NCI-H1417 (cell line): ENCODE data around the gene EIF3L.
A peak's percentile ranks its signal among the peaks of the same experiment; 100 is the strongest.
"Not testable (repeated sequence)": the region's sequence is repeated elsewhere in the genome, so short reads cannot be mapped to it uniquely, and the experiment has no call there.

Experiments
- DNase-seq, 3 experiments: peaks; one replicate each; lab custom pipeline; 2025; lab: John Stamatoyannopoulos, UW

EIF3L gene

DNA sequence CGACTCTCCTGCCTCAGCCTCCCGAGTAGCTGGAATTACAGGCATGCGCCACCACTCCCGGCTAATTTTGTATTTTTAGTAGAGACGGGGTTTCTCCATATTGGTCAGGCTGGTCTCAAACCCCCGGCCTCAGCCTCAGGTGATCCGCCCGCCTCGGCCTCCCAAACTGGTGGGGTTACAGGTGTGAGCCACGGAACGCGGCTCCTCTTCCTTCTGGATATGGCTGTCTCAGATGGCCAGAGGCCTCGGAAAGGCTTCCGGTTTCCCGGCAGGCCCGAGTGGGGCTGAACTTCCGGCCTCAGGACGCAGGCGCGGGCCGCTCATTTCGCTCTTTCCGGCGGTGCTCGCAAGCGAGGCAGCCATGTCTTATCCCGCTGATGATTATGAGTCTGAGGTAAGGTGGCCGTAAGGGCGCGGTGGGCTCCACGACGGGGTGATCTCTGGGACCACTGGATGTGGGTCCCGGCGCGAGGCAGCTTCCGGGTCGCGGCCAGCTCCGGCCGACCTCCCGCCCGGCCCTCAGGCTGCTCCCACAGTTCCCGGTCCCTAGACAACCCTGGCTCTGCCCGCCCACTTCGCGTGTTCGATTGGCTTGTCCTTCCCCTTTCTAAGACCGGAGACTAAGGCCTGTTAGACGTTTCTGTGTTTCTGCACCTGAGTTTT is at the start of gene EIF3L:
Gene EIF3L (plus strand): TSS at position 331 of the 663 bp plus-strand sequence. CDS start 31 bp downstream, at position 362.
- peak; percentile 76 to 84 (median 77) for DNase-seq

- DNase-seq, result not testable (repeated sequence)
These were observed 49.2 kb upstream of the EIF3L start for GRCh38 chr22:37799979-37800378.

GRCh38 chr22:37801946-37802309 is 47.3 kb upstream of the EIF3L start:
- peak in 2 of 3 experiments; percentile 17 to 60 for DNase-seq

DNA sequence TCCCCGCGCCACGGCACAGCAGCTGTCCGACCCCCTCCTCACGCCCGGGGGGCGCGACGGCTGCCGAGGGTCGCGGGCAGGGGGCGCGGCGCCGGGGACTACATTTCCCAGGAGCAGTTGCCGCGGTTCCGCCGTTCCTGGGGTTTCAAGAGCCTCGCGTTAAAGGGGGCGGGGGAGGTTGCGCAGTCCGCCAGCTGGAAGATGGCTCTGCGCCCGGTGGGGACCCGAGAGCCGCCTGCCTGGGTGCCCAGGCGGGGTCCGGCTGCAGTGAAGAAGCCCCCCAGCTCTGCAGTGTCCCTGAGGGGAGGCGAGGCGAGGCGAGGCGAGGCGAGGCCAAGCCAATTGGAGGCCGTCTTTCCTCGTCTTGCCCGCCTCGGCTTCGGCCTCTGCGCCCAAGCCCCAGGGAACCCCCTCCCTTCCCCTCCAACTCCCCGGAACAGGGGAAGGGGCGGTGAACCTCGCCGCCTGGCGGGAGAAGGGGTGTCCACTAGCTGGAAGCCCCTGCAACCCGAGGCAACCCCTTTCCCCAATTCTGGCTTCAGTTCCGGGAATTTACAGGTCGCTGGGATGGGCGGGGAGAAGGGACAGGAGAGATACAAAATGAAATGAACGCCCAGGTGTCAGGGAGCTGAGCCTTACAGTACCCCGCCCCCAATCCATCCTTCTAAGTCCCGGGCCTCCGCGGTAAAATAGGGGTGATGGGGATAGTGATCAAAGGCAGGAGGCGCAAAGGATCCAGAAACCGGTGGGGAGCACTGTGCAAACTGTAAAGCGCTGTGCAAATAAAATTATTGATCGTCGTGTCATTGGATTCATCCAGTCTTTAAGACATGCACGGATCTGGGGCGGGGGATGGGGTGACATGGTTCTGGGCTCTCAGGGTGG is 46.7 kb upstream of the EIF3L start:
- peak; percentile 30 to 72 (median 65) for DNase-seq

DNA sequence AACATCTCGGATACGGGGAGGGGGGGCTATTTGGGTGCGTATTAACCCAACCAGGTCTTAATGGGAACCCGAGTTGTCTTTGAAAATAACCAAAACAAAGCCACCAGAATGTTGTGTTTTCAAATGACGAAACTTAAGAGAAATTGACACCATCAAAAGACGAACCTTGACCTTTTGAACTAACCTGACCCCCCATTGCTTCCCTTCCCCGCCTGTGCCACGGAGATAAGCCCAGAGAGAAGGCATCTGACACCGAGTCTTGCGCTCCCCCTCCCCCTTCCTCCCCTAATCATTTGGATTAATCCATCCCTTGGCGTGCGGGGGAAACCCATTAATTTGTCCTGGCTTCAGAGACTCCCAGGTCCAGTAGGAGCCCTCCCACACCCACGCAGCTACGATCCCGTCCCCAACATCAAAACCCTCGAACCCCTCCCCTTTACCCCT is 46.0 kb upstream of the EIF3L start:
- no peak for DNase-seq

DNA sequence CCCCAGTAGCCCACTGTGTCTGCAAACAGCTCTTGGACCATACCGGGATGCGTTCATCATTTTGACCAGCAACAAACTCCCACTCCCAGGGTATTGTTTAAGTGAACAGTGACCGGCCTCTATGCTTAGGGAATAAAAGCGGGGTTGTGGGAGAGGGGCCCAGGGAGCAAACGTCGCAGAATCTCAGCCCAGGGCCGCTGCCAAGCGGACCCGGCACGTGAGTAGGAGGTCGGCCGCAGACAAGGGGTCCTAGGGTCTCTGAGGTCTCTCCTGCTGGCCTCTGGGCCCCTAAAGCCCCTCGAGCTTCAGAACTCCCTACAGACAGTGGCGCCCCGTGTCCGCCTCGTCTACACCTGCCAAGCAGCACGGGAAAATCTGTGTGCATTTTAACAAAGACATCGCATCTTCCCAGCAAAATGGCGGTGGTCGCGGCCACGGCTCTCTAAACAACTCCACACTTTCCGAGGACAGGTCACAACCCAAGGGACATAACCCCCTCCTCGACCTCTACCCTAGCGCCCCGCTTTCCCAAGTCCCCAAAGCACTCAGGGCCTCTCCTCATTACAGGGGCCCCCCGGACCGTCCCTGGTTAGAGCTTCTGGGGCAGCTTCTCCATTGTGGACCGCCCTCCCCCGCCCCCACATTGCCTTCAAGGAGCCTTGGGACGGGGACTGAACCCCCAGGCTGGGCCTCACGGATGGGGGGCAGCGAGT is 45.4 kb upstream of the EIF3L start:
- DNase-seq, result no peak

- no peak for DNase-seq
These were observed 44.8 kb upstream of the EIF3L start for GRCh38 chr22:37804352-37804880.

DNA sequence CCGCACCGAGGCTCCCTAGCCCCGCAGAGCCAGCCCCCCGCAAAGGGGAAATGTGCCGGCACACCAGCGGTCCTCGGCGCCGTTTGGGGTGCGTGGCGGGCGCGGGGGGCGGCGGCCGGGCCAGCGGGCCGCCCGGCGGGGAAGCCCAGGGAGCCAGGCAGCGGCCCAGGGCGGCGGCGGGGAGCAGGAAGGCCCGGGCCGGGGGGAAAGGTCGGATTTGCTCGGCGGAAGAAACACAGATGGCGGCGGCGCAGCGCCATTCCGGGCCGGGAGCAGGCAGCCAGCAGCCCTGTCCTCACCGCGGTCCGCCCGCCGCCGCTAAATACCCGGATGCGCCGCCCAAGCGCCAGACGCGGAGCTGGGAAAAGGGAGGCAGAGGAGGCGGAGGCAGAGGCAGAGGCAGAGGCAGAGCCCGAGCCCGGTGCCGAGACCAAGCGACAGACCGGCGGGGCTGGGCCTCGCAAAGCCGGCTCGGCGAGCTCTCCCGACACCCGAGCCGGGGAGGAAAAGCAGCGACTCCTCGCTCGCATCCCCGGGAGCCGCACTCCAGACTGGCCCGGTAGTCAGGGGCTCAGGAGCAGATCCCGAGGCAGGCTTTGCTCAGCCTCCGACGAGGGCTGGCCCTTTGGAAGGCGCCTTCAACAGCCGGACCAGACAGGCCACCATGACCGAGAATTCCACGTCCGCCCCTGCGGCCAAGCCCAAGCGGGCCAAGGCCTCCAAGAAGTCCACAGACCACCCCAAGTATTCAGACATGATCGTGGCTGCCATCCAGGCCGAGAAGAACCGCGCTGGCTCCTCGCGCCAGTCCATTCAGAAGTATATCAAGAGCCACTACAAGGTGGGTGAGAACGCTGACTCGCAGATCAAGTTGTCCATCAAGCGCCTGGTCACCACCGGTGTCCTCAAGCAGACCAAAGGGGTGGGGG is 44.1 kb upstream of the EIF3L start:
- DNase-seq, result peak; percentile 62 to 75 (median 73)

GRCh38 chr22:37805810-37806277 is 43.4 kb upstream of the EIF3L start:
- no peak for DNase-seq

- no peak for DNase-seq
These were observed 42.5 kb upstream of the EIF3L start for GRCh38 chr22:37806409-37807333.

GRCh38 chr22:37807410-37808293 is 41.6 kb upstream of the EIF3L start, which contains the start of gene GCAT:
TSS of gene GCAT (plus strand) at chr22:37807934. CDS start at chr22:37807968, 34 bp downstream.
- peak; percentile 89 to 92 (median 90) for DNase-seq

GRCh38 chr22:37808294-37808657 is 40.9 kb upstream of the EIF3L start:
- DNase-seq, result no peak

GRCh38 chr22:37809672-37810333 is 39.4 kb upstream of the EIF3L start:
- DNase-seq, result no peak

DNA sequence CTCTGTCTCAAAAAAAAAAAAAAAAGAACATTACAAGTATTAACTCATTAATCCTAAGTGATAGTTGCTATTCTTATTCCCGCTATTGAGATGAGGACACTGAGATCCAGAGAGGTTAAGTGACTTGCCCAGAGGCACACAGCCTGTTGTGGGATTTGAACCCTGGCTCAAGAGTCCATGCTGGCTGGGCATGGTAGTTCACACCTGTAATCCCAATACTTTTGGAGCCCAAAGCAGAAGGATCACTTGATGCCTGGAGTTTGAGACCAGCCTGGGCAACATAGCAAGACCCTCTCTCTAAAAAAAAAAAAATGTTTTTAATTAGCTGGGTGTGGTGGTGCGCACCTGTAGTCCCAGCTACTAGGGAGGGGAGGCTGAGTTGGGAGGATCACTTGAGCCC is 37.4 kb upstream of the EIF3L start:
- DNase-seq, result no peak

DNA sequence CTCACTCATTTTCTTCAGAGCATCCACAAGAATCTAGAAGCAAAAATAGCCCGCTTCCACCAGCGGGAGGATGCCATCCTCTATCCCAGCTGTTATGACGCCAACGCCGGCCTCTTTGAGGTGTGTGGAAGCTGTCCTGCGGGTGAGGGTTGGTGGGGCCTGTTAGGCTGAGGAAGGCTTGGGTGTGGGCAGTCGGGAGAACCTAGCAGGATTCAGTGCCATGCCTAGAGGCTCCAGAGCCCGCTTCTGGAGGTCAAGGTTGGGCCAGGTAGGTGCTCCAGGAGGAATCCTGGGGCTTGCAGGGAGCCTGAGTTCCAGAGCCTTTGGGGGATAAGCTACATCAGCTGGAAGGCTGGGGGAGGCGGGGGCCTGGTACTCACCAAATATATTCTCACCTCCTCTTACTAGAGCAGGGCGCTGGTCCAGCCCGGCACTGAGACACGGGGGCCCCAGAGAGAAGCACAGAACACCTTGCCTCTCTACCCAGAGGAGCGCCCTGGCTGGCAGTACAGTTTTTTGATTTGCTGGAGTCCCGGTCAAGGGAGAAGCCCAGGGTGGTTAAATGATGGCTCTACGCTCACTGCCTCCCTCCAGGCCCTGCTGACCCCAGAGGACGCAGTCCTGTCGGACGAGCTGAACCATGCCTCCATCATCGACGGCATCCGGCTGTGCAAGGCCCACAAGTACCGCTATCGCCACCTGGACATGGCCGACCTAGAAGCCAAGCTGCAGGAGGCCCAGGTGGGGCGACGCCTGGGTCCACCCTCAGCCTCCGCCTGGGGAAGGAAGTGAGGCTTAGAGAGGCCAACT is 36.1 kb upstream of the EIF3L start:
- DNase-seq, result no peak

GRCh38 chr22:37815593-37815992 is 33.6 kb upstream of the EIF3L start:
- no peak for DNase-seq

- DNase-seq, result no peak
These were observed 32.6 kb upstream of the EIF3L start for GRCh38 chr22:37816543-37817180.
